Stomach (tissue), 4 donors: Measurements from ENCODE around the gene MYO5A.

Source experiments
- POLR2A ChIP-seq, 4 donors: fragments of 450-650 bp; IDR thresholded peaks; one replicate each; pipeline ENCODE4 v1.6.1; 2016; ENCODE audit warnings: antibody characterized with exemption in 4 of 4, control low read depth in 2 of 4, mild to moderate bottlenecking in 1 of 4, moderate library complexity in 1 of 4
- TF ChIP-seq, protein P1 (sequence below), 7 experiments: fragments of 450-650 bp in 4 of 7; fragments of 200-600 bp in 3 of 7; sonication (generic) in 3 of 7; IDR thresholded peaks; one replicate each; pipeline ENCODE4 v1.5.1; 2016 to 2019; ENCODE audit warnings: antibody characterized with exemption in 7 of 7, control low read depth in 2 of 7, mild to moderate bottlenecking in 1 of 7

GRCh38 chr15:52437646-52438045 lies 91.0 kb downstream of the MYO5A start:
- TF ChIP-seq POLR2A (IDR thresholded peaks at IDR 0.05): no peak
- TF ChIP-seq, protein P1, sequence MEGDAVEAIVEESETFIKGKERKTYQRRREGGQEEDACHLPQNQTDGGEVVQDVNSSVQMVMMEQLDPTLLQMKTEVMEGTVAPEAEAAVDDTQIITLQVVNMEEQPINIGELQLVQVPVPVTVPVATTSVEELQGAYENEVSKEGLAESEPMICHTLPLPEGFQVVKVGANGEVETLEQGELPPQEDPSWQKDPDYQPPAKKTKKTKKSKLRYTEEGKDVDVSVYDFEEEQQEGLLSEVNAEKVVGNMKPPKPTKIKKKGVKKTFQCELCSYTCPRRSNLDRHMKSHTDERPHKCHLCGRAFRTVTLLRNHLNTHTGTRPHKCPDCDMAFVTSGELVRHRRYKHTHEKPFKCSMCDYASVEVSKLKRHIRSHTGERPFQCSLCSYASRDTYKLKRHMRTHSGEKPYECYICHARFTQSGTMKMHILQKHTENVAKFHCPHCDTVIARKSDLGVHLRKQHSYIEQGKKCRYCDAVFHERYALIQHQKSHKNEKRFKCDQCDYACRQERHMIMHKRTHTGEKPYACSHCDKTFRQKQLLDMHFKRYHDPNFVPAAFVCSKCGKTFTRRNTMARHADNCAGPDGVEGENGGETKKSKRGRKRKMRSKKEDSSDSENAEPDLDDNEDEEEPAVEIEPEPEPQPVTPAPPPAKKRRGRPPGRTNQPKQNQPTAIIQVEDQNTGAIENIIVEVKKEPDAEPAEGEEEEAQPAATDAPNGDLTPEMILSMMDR (IDR thresholded peaks at IDR 0.05): no peak
